ENCODE data around the gene SMYD5.

DNA sequence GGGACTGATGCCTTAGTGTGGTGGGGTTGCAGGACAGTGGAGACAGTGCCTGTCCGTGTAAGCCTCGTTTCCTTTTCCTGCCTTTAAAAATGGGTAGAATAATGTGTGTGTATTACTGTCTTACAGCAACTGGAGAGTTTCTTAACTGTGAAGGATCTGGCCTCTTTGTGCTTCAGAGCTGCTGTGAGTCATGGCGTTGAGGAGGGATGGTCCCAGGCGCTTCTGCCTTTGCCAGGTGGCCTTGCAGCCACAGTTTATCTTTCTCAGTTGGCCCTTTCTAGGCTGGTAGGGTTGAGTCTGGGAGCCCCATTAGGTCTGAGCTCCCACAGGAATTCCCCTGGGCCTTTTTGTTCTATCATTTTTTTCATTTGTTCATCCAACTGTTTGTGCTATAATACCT lies 9.8 kb downstream of the SMYD5 start:
- TF ChIP-seq, protein P1, sequence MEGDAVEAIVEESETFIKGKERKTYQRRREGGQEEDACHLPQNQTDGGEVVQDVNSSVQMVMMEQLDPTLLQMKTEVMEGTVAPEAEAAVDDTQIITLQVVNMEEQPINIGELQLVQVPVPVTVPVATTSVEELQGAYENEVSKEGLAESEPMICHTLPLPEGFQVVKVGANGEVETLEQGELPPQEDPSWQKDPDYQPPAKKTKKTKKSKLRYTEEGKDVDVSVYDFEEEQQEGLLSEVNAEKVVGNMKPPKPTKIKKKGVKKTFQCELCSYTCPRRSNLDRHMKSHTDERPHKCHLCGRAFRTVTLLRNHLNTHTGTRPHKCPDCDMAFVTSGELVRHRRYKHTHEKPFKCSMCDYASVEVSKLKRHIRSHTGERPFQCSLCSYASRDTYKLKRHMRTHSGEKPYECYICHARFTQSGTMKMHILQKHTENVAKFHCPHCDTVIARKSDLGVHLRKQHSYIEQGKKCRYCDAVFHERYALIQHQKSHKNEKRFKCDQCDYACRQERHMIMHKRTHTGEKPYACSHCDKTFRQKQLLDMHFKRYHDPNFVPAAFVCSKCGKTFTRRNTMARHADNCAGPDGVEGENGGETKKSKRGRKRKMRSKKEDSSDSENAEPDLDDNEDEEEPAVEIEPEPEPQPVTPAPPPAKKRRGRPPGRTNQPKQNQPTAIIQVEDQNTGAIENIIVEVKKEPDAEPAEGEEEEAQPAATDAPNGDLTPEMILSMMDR (conservative IDR thresholded peaks at IDR 0.05; ENCODE audit: low read length) = no peak
- no peak for TF ChIP-seq EZH2phosphoT487 (IDR thresholded peaks at IDR 0.05; ENCODE audit: borderline replicate concordance, low read depth, low read length)

All from OCI-LY7 (cell line).